ENCODE data around the gene ETV7. TPM values are rescaled to one million over a fixed set of nuclear protein-coding genes. Genes with fewer than 3 reads are reported as not detected.
A peak's percentile ranks its signal among the peaks of the same experiment; 100 is the strongest.

Gene ETV7
- total RNA-seq, 1 experiment from 2014 or later: 0.58 TPM

DNA sequence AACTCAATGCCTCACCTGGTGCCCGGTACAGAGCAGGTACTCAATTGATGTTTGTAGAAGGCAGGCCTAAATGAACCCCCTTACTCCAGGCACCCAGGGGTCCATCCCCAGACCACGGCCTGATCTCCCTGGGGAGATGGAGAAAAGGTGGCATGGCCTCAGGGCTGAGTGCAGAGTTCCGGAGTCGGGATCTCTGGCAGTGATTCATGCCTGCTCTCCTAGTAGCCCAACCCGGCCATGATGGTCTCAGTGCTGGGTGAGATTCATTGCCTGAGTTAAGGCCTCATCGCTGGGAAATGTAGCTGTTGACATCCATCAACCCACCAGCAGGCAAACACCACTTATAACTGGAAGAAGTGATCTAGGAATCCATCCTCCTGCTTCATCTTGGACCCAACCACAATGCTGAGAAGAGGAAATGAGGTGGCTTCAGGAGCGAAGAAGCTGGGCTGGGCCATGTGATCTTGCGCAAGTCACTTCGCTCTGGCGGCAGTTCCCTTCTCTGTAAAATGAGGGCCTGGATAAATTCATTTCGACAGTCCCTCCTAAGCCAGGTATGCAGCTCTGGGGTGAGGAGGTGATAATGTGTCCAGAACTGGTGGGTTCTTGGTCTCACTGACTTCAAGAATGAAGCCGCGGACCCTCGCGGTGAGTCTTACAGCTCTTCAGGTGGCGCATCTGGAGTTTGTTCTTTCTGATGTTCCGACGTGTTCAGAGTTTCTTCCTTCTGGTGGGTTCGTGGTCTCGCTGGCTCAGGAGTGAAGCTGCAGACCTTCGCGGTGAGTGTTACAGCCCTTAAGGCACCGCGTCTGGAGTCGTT, 24.7 kb downstream of the ETV7 start:
- intact Hi-C loops (cut with micrococcal nuclease; ENCODE audit: unreplicated experiment): no loop called here
- BruUV-seq (replicated peaks): TSS peak; percentile 91
- DNase-seq (ENCODE audit: low spot score): no peak
- CTCF ChIA-PET: interaction anchor here (0.6 to 1.6 kb wide), 3 partner anchors 21 to 229 kb away, joined by 3 to 6 read pairs (median 5); no protein-coding TSS in a partner anchor
- POLR2A ChIA-PET (ENCODE audit: low non-redundant PET): no interaction called here
- Histone ChIP-seq H3K4me1 (ENCODE audit: insufficient read depth, low read length, poor library complexity, severe bottlenecking) (no peaks in the 10 kb centered on the region), H3K36me3 (ENCODE audit: insufficient read depth, low read length, poor library complexity, severe bottlenecking) (no peaks in the 10 kb centered on the region), H3K4me3 (ENCODE audit: low read depth, low read length, poor library complexity, severe bottlenecking) (no peak overlapping the region), H3K27me3 (replicated peaks; ENCODE audit: insufficient read depth, low read depth, low read length, poor library complexity) (no peaks in the 10 kb centered on the region), H3K9me3 (ENCODE audit: low read depth, low read length, poor library complexity, severe bottlenecking) (no peaks in the 10 kb centered on the region), H3K27ac (ENCODE audit: low read depth, low read length, poor library complexity, severe bottlenecking) (no peak overlapping the region)
- TF ChIP-seq EZH2 (IDR thresholded peaks at IDR 0.05; ENCODE audit: borderline replicate concordance, low read depth, low read length, poor library complexity, severe bottlenecking): no peak
- TF ChIP-seq, protein P1, sequence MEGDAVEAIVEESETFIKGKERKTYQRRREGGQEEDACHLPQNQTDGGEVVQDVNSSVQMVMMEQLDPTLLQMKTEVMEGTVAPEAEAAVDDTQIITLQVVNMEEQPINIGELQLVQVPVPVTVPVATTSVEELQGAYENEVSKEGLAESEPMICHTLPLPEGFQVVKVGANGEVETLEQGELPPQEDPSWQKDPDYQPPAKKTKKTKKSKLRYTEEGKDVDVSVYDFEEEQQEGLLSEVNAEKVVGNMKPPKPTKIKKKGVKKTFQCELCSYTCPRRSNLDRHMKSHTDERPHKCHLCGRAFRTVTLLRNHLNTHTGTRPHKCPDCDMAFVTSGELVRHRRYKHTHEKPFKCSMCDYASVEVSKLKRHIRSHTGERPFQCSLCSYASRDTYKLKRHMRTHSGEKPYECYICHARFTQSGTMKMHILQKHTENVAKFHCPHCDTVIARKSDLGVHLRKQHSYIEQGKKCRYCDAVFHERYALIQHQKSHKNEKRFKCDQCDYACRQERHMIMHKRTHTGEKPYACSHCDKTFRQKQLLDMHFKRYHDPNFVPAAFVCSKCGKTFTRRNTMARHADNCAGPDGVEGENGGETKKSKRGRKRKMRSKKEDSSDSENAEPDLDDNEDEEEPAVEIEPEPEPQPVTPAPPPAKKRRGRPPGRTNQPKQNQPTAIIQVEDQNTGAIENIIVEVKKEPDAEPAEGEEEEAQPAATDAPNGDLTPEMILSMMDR (conservative IDR thresholded peaks at IDR 0.05; ENCODE audit: low read depth, low read length): no peak

DNA sequence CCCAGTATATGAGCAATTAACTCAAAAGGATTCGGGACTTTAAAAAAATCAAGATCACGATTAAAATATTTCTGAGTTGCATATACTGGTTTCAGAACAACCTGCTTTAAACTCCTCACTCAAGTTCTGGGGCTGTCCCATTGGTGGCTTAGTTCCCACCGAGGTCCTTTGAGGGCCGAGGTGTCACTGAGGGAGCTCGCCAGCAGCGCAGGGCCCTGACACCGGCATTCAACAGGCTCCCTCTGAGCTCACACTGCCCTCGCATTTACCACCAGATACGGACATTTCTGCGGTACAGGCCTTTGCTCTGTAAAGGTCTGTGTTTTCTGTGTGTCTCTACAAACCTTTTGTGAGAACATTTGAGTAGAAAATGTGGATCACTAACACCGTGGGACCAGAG, 26.4 kb downstream of the ETV7 start:
- H3K27me3 ChIP-seq (replicated peaks; ENCODE audit: insufficient read depth, low read depth, low read length, poor library complexity): no peaks in the 10 kb centered on the region
- no peaks in the 10 kb centered on the region for H3K9me3 ChIP-seq (ENCODE audit: low read depth, low read length, poor library complexity, severe bottlenecking)
- intact Hi-C loops (cut with micrococcal nuclease; ENCODE audit: unreplicated experiment): loop anchor here (2.0 kb wide), 2 partner anchors 20 to 238 kb away; no protein-coding TSS in a partner anchor
- CTCF ChIA-PET: interaction anchor here (1.6 to 2.5 kb wide), 2 partner anchors 20 to 58 kb away, joined by 3 to 10 read pairs; no protein-coding TSS in a partner anchor
- no peaks in the 10 kb centered on the region for H3K36me3 ChIP-seq (ENCODE audit: insufficient read depth, low read length, poor library complexity, severe bottlenecking)
- DNase-seq (ENCODE audit: low spot score): no peak
- no peak overlapping the region for H3K4me3 ChIP-seq (ENCODE audit: low read depth, low read length, poor library complexity, severe bottlenecking)
- no TSS peak for BruUV-seq (replicated peaks)
- no peak overlapping the region for H3K27ac ChIP-seq (ENCODE audit: low read depth, low read length, poor library complexity, severe bottlenecking)
- TF ChIP-seq, protein P1 (conservative IDR thresholded peaks at IDR 0.05; ENCODE audit: low read depth, low read length): no peak
- POLR2A ChIA-PET (ENCODE audit: low non-redundant PET): no interaction called here
- H3K4me1 ChIP-seq (ENCODE audit: insufficient read depth, low read length, poor library complexity, severe bottlenecking): no peaks in the 10 kb centered on the region

DNA sequence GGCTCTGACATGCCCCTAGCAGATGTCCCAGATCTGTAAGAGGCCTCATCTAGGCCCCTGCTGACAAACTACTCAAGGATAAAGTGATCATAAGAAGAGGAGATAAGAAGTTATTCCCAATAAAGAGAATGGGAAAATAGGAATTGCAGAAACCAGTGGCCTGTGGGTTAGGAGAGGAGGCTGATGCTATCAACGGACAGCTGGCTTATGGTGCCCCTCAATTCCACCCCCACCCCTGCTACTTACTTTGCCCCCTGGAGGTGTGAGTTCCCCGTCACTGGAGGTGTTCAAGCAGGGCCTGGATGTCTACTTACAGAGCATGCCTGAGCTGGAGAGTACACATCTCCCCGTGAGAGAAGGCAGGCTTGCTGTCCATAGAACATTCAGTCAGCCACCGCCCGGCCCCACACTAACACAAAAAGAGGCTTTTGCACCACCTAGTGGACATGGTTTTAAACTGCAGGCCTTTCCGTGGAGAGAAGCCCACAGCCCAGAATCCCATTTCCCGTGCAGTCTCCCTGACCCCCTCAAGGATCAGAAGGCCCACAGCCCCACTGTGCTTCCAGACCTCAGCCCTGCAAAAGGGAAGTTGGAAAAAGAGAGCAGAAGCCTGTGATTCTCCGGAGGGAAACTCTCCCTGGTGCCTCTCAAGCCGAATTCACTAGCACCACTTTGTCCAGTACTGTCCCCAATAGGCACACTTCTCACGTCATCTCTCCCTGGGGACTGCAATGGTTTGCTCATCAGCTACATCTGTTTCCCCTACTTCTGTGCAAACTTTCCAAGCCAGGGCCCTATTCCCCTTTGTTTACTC, 27.0 kb downstream of the ETV7 start:
- ChIA-PET POLR2A (ENCODE audit: low non-redundant PET) (interaction anchor here (0.6 kb wide), 1 partner anchor 14 kb away, joined by 4 read pairs; no protein-coding TSS in a partner anchor), CTCF (interaction anchor here (0.6 to 2.5 kb wide), 3 partner anchors 19 to 230 kb away, joined by 6 to 14 read pairs (median 10); partner anchors contain the start of gene MAPK13)
- no peak overlapping the region for H3K4me3 ChIP-seq (ENCODE audit: low read depth, low read length, poor library complexity, severe bottlenecking)
- H3K27ac ChIP-seq (ENCODE audit: low read depth, low read length, poor library complexity, severe bottlenecking): no peak overlapping the region
- peak; percentile 87 for DNase-seq (ENCODE audit: low spot score)
- H3K9me3 ChIP-seq (ENCODE audit: low read depth, low read length, poor library complexity, severe bottlenecking): no peaks in the 10 kb centered on the region
- H3K36me3 ChIP-seq (ENCODE audit: insufficient read depth, low read length, poor library complexity, severe bottlenecking): no peaks in the 10 kb centered on the region
- TF ChIP-seq, protein P1 (conservative IDR thresholded peaks at IDR 0.05; ENCODE audit: low read depth, low read length): peak; percentile 85
- TF ChIP-seq EZH2 (IDR thresholded peaks at IDR 0.05; ENCODE audit: borderline replicate concordance, low read depth, low read length, poor library complexity, severe bottlenecking): no peak
- no TSS peak for BruUV-seq (replicated peaks)
- H3K27me3 ChIP-seq (replicated peaks; ENCODE audit: insufficient read depth, low read depth, low read length, poor library complexity): no peaks in the 10 kb centered on the region
- no peaks in the 10 kb centered on the region for H3K4me1 ChIP-seq (ENCODE audit: insufficient read depth, low read length, poor library complexity, severe bottlenecking)
- intact Hi-C loops (cut with micrococcal nuclease; ENCODE audit: unreplicated experiment): loop anchor here (1.0 to 2.0 kb wide), 3 partner anchors 20 to 238 kb away; no protein-coding TSS in a partner anchor

Data from A673 (cell line).